ENCODE measurements around the gene KBTBD8. TPM values are rescaled to one million over a fixed set of nuclear protein-coding genes. Genes with fewer than 3 reads are reported as not detected.

KBTBD8 gene
- total and polyA plus RNA-seq, 2 donors (not counting 1 experiment from before 2014, with no cell fraction given), result 1.1 to 2.3 TPM

- Histone ChIP-seq H3K4me1 (ENCODE audit: control insufficient read depth, extremely low read depth, insufficient read depth, low read length) (no peaks in the 10 kb centered on the region), H3K27ac (ENCODE audit: insufficient read depth, low read length) (no peak overlapping the region), H3K27me3 (ENCODE audit: control insufficient read depth, insufficient read depth, low read length) (no peaks in the 10 kb centered on the region), H3K79me2 (ENCODE audit: control insufficient read depth, insufficient read depth, low read length) (no peaks in the 10 kb centered on the region), H3K9me3 (ENCODE audit: control insufficient read depth, insufficient read depth, low read depth, low read length) (no peaks in the 10 kb centered on the region), H2AFZ (ENCODE audit: low read length) (no peak overlapping the region), H3K9ac (ENCODE audit: insufficient read depth, low read length) (no peak overlapping the region), H3K36me3 (ENCODE audit: control insufficient read depth, insufficient read depth, low read length) (no peaks in the 10 kb centered on the region), H3K4me2 (ENCODE audit: extremely low read depth, insufficient read depth, low read length) (no peak overlapping the region), H4K20me1 (ENCODE audit: control insufficient read depth, extremely low read depth, insufficient read depth, low read length) (no peaks in the 10 kb centered on the region), H3K4me3 (replicated peaks in 1 of 4; ENCODE audit: control extremely low read depth in 1 of 4, insufficient read depth in 1 of 4, low read depth in 3 of 4, low read length in 4 of 4) (no peak overlapping the region)
- no peak for TF ChIP-seq EZH2 (IDR thresholded peaks at IDR 0.05; ENCODE audit: low read length, missing control alignments)
- TF ChIP-seq CTCF (conservative IDR thresholded peaks at IDR 0.05 in 1 of 2, IDR thresholded peaks at IDR 0.05 in 1 of 2; ENCODE audit: low read depth in 1 of 2, low read length in 2 of 2), result no peak
- no peak for DNase-seq (ENCODE audit: low read depth in 2 of 2)
Measured at GRCh38 chr3:67059443-67059842, 61.3 kb downstream of the KBTBD8 start.

Data from fibroblast of lung (primary cell).